Adrenal gland (tissue), 5 donors: Measurements from ENCODE around the gene RPS10.

Experiments used
- POLR2A ChIP-seq, 2 donors: fragments of 450-650 bp; IDR thresholded peaks; one replicate each; pipeline ENCODE4 v1.6.1; 2017; ENCODE audit warnings: antibody characterized with exemption in 2 of 2, mild to moderate bottlenecking in 2 of 2, moderate library complexity in 1 of 2
- TF ChIP-seq, protein P1 (sequence below), 6 experiments: fragments of 450-650 bp in 4 of 6; fragments of 200-600 bp in 2 of 6; sonication (generic) in 1 of 6; IDR thresholded peaks; 1 replicate in 5 of 6; 2 replicates in 1 of 6; pipeline versions ENCODE4 v1.5.1 to v1.8.0; 2016 to 2021; ENCODE audit warnings: antibody characterized with exemption in 6 of 6, mild to moderate bottlenecking in 2 of 6, moderate library complexity in 1 of 6
- donor health status: DM: no; HTN: no; CAD: no.

DNA sequence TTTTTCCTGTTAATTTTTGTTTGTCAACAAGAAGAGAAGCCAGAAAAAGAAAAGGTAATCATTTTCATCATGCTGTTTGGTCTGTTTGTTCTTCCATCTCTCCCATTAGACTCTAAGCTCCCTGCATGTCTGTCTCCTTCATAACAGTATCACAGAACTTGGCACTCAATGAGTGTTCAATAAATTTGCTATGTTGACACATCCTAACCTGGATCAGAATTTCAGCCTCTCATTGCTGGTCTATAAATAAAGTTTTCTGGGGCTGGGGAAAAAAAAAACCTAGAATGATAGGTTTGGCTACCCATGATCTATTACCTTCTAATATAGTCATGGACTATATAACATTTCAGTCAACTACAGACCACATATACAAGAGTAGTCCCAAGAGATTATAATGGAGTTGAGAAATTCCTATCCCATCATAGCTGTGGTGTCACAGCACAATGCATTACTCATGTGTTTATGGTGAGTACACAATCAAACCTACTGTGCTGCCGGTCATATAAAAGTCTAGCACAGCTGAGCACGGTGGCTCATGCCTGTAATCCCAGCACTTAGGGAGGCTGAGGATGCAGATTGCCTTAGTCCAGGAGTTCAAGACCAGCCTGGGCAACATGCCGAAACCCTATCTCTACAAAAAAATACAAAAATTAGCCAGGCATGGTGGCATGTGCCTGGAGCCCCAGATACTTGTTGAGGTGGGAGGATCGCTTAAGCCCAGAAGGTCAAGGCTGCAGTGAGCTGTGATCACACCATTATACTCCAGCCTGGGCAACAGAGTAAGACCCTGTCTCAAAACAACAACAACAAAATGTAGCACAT, 39.3 kb downstream of the RPS10 start:
- no peak for TF ChIP-seq POLR2A (IDR thresholded peaks at IDR 0.05)
- TF ChIP-seq, protein P1, sequence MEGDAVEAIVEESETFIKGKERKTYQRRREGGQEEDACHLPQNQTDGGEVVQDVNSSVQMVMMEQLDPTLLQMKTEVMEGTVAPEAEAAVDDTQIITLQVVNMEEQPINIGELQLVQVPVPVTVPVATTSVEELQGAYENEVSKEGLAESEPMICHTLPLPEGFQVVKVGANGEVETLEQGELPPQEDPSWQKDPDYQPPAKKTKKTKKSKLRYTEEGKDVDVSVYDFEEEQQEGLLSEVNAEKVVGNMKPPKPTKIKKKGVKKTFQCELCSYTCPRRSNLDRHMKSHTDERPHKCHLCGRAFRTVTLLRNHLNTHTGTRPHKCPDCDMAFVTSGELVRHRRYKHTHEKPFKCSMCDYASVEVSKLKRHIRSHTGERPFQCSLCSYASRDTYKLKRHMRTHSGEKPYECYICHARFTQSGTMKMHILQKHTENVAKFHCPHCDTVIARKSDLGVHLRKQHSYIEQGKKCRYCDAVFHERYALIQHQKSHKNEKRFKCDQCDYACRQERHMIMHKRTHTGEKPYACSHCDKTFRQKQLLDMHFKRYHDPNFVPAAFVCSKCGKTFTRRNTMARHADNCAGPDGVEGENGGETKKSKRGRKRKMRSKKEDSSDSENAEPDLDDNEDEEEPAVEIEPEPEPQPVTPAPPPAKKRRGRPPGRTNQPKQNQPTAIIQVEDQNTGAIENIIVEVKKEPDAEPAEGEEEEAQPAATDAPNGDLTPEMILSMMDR (IDR thresholded peaks at IDR 0.05): no peak
